ENCODE results near the gene RFX1. TPM values are rescaled to one million over a fixed set of nuclear protein-coding genes. Genes with fewer than 3 reads are reported as not detected.

RFX1 gene
- total and polyA plus RNA-seq, 9 of the 15 experiments (the other 6 are each of a cell fraction or from before 2014, with no cell fraction given), result 0.14 to 19.3 (median 1.2) TPM

DNA sequence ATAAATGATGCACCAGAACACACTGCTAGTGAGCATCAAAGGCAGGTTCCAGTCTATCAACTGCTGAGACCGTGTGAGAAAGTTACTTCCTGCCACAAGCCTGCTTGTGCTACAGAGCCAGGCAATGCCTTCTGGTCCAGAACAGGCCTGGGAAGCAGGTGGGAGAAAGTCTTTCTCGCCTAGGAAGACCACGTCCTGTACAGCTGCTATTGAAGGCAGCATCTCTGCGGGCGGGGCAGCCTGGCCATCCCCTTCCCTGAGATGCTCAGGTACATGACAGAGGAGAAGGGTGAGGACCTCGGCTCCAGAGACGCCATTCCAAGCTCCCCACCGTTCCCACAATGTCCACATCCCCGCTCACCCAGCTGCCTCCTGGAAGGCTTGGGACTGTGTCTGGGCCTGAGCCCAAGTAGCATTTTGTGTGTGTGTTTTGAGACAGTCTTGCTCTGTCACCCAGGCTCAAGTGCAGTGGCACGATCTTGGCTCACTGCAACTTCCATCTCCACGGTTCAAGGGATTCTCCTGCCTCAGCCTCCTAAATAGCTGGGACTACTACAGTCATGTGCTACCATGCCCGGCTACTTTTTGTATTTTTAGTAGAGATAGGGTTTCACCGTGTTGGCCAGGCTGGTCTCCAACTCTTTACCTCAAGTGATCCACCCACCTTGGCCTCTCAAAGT lies 3.4 kb downstream of the RFX1 start (continued):
- TF ChIP-seq, protein P1, sequence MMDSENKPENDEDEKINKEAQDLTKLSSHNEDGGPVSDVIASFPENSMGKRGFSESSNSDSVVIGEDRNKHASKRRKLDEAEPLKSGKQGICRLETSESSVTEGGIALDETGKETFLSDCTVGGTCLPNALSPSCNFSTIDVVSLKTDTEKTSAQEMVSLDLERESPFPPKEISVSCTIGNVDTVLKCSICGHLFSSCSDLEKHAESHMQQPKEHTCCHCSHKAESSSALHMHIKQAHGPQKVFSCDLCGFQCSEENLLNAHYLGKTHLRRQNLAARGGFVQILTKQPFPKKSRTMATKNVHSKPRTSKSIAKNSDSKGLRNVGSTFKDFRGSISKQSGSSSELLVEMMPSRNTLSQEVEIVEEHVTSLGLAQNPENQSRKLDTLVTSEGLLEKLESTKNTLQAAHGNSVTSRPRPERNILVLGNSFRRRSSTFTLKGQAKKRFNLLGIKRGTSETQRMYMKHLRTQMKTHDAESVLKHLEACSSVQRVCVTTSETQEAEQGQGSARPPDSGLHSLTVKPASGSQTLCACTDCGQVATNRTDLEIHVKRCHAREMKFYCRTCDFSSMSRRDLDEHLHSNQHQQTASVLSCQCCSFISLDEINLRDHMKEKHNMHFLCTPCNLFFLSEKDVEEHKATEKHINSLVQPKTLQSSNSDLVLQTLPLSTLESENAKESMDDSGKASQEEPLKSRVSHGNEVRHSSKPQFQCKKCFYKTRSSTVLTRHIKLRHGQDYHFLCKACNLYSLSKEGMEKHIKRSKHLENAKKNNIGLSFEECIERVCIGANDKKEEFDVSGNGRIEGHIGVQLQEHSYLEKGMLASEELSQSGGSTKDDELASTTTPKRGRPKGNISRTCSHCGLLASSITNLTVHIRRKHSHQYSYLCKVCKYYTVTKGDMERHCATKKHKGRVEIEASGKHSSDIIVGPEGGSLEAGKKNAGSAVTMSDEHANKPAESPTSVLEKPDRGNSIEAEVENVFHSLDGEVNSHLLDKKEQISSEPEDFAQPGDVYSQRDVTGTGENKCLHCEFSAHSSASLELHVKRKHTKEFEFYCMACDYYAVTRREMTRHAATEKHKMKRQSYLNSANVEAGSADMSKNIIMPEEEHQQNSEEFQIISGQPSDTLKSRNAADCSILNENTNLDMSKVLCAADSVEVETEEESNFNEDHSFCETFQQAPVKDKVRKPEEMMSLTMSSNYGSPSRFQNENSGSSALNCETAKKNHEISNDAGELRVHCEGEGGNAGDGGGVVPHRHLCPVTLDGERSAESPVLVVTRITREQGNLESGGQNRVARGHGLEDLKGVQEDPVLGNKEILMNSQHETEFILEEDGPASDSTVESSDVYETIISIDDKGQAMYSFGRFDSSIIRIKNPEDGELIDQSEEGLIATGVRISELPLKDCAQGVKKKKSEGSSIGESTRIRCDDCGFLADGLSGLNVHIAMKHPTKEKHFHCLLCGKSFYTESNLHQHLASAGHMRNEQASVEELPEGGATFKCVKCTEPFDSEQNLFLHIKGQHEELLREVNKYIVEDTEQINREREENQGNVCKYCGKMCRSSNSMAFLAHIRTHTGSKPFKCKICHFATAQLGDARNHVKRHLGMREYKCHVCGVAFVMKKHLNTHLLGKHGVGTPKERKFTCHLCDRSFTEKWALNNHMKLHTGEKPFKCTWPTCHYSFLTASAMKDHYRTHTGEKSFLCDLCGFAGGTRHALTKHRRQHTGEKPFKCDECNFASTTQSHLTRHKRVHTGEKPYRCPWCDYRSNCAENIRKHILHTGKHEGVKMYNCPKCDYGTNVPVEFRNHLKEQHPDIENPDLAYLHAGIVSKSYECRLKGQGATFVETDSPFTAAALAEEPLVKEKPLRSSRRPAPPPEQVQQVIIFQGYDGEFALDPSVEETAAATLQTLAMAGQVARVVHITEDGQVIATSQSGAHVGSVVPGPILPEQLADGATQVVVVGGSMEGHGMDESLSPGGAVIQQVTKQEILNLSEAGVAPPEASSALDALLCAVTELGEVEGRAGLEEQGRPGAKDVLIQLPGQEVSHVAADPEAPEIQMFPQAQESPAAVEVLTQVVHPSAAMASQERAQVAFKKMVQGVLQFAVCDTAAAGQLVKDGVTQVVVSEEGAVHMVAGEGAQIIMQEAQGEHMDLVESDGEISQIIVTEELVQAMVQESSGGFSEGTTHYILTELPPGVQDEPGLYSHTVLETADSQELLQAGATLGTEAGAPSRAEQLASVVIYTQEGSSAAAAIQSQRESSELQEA (IDR thresholded peaks at IDR 0.05; ENCODE audit: low read depth), result no peak
- TF ChIP-seq HDAC3 (IDR thresholded peaks at IDR 0.05; ENCODE audit: borderline replicate concordance, partially characterized antibody) (no peak), ZNF436 (CRISPR knock-in tag; IDR thresholded peaks at IDR 0.05) (no peak), POLR3A (IDR thresholded peaks at IDR 0.05; ENCODE audit: borderline replicate concordance, extremely low read depth, insufficient read depth, insufficient read length) (no peak), BCOR (IDR thresholded peaks at IDR 0.05) (no peak), RCOR1 (IDR thresholded peaks at IDR 0.05; ENCODE audit: borderline replicate concordance in 1 of 2, low read depth in 2 of 2, low read length in 2 of 2) (0 out of 4 replicates have a peak, but pooled peaks of 1 of the 2 experiments have one; percentile 5), DDX20 (tag; IDR thresholded peaks at IDR 0.05; ENCODE audit: low read depth) (no peak)
- TF ChIP-seq, protein P2, sequence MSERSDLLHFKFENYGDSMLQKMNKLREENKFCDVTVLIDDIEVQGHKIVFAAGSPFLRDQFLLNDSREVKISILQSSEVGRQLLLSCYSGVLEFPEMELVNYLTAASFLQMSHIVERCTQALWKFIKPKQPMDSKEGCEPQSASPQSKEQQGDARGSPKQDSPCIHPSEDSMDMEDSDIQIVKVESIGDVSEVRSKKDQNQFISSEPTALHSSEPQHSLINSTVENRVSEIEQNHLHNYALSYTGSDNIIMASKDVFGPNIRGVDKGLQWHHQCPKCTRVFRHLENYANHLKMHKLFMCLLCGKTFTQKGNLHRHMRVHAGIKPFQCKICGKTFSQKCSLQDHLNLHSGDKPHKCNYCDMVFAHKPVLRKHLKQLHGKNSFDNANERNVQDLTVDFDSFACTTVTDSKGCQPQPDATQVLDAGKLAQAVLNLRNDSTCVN (CRISPR knock-in tag; IDR thresholded peaks at IDR 0.05), result no peak
- TF ChIP-seq, protein P3, sequence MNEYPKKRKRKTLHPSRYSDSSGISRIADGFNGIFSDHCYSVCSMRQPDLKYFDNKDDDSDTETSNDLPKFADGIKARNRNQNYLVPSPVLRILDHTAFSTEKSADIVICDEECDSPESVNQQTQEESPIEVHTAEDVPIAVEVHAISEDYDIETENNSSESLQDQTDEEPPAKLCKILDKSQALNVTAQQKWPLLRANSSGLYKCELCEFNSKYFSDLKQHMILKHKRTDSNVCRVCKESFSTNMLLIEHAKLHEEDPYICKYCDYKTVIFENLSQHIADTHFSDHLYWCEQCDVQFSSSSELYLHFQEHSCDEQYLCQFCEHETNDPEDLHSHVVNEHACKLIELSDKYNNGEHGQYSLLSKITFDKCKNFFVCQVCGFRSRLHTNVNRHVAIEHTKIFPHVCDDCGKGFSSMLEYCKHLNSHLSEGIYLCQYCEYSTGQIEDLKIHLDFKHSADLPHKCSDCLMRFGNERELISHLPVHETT (CRISPR knock-in tag; conservative IDR thresholded peaks at IDR 0.05 in 1 of 2, IDR thresholded peaks at IDR 0.05 in 1 of 2), result no peak
- TF ChIP-seq, protein P4, sequence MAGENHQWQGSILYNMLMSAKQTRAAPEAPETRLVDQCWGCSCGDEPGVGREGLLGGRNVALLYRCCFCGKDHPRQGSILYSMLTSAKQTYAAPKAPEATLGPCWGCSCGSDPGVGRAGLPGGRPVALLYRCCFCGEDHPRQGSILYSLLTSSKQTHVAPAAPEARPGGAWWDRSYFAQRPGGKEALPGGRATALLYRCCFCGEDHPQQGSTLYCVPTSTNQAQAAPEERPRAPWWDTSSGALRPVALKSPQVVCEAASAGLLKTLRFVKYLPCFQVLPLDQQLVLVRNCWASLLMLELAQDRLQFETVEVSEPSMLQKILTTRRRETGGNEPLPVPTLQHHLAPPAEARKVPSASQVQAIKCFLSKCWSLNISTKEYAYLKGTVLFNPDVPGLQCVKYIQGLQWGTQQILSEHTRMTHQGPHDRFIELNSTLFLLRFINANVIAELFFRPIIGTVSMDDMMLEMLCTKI (IDR thresholded peaks at IDR 0.05; ENCODE audit: partially characterized antibody), result no peak
